NCI-H128 (cell line): ENCODE results near the gene HTRA1.

Source experiments
- DNase-seq: peaks from one replicate; lab custom pipeline; 2025; ENCODE audit not compliant: unreplicated experiment; lab: John Stamatoyannopoulos, UW

The HTRA1 gene

DNA sequence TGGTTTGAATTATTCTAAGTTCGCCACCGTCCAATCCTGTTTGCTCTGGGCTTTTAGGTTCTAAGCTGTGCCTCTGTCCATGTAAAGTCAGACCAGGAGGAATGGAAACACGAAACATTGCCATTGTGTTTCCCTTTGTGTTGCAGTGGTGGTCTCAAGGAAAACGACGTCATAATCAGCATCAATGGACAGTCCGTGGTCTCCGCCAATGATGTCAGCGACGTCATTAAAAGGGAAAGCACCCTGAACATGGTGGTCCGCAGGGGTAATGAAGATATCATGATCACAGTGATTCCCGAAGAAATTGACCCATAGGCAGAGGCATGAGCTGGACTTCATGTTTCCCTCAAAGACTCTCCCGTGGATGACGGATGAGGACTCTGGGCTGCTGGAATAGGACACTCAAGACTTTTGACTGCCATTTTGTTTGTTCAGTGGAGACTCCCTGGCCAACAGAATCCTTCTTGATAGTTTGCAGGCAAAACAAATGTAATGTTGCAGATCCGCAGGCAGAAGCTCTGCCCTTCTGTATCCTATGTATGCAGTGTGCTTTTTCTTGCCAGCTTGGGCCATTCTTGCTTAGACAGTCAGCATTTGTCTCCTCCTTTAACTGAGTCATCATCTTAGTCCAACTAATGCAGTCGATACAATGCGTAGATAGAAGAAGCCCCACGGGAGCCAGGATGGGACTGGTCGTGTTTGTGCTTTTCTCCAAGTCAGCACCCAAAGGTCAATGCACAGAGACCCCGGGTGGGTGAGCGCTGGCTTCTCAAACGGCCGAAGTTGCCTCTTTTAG is 52.9 kb downstream of the HTRA1 start:
- no peak for DNase-seq

DNA sequence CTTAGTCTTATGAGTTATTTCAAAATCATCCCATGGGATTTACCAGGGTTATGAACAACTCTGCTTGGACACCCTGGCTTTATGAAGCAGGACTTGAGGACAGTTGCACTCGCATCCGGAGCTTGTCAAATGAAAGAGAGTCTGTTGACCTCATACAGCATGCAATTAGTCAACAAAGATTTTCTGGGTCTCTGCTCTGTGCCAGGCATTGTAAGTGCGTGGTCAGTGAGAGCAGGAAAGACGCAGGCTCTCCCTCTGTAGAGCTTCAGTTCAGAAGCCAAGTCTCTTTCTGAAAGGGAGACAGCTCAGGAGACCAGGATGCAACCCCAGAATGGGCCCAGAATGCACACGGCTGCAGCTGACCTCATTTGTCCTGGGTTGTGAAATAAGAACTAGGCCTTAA is 53.7 kb downstream of the HTRA1 start:
- no peak for DNase-seq

DNA sequence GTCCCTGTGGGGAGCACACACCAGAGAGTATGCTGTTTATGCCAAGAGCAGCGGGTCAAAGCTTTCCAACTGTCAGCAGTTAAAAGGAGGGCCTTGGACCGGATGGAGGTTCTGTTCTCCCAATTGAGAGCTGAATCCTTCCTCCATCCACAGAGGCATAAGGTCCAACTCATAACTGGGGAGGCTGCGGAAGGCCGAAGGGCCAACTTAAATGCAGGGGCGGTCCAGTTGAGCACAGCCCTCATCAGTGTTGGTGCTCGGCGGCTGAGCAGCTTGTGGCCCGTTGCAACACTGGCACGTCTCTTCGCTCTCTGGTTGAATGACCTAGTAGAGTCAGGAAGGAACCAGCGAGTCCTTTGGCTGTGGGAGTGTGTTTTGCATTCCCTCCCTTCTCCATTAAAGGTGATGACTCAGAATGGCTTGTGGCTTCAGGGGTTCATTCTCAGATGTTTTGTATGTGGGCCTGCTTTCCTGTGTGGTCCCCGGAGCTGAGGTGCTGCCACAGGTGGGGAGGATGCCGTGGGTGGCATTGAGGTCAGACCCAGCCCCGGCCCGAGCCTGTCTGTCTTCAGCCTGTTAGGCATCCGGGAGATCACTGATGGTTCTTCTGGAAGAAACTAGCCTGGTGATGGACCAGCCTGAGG is 54.4 kb downstream of the HTRA1 start:
- DNase-seq, result no peak

DNA sequence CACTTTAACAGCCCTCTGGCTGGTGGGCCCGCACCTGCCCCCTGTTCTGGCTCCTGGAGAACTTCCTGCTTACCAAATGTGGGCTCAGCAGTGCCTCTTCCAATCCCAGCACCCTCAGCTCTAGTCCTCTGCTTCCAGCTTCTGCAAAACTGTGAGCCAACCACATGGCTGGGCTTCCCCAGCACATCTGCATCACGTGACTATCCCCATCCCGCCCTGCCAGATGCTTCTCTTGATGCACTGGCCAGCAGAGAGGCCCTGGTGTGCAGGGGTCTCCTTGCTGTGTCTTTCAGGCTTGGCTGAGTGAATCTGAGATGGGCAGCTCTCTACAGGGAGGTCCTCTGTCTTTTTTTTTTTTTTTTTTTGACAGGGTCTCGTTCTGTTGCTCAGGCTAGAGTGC is 55.4 kb downstream of the HTRA1 start:
- DNase-seq, result no peak

DNA sequence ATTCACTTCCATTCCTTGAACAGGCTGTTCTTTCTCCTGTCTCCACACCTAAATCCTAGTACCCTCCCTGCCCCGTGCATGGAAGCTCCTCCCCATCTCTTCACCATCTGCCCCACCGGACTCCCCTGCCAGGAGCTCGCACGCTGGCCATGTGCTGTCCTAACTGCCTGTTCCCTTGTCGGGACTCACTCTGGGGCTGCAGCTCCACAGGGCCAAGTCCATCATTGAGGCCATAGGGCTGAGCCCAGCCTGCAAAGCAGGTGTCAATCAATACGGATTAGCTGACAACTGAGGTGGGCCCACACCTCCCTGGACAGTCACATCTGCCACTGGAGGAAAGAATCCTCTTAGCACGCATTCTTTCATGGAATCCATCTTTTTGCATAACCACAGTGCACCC is 57.8 kb downstream of the HTRA1 start:
- no peak for DNase-seq

DNA sequence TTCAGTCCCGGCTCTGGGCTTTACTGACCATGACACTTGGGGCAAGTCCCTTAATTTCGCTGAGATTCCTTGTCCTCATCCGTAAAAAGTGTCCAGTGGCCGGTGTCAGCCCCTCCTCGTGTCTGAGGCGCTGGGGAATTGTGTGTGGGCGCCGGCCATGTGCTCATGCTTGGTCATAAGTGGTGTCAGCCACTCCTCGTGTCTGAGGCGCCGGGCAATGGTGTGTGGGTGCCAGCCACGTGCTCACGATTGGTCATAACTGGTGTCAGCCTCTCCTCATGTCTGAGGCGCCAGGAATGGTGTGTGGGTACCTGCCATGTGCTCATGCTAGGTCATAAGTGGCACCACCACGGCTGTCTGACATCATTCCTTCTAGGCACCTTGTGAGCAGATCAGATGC is 58.5 kb downstream of the HTRA1 start:
- DNase-seq, result no peak

DNA sequence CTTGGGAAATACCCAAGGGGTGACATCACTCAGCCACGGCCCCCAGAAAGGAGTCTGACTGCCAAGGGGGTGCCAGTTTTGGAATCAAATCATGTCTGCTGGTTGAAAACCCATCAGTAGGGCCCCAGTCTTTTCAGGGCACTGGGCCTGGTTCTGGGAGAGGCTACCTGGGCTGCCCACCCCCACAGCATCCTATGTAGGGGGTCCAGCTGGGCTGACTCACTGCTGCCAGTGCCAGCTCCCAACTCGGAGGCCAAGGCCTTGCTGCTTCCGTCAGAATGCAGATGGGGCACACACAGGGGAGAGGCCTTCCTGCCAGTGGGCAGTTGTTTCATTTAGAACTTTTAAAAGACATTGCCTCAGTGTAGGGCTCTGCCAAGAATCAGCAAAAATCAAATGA is 59.7 kb downstream of the HTRA1 start:
- no peak for DNase-seq

DNA sequence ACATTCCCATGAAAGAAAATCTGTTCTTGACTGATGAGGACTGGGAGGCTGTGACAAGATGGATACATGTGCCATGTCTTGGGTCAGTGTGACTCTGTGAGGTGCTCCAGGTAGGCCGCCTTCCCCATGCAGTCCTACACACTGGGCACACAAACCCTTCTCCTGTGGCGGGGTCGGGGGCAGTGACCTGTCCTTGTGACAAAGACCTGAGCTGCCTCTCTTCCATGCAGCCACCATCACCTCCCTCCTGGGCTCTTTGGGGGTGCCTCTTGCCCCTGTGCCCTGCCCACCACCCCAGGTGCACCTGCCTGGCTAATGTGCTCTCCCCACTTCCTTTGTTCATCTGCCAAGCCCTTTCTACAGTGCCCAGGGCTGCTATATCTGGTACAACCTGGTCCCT is 63.5 kb downstream of the HTRA1 start:
- no peak for DNase-seq

DNA sequence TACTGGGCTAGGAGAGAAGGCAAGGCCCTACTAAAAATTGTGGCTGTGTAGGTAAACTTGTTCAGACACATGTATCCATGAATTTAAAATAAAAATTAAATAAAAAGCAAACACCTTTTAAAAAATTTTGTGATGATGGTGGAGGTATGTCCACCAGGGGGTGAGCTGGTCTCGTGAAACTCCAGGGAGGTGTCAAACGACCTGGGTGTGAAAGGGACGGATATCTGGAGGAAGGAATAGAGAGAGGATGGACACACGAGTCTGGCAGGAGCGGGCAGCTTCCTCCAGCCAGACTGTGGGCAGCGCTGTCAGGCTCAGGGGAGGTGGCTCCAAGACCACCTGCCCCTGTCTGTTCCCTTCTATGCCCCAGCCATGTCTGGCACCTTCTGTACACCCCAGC is 64.4 kb downstream of the HTRA1 start:
- no peak for DNase-seq

DNA sequence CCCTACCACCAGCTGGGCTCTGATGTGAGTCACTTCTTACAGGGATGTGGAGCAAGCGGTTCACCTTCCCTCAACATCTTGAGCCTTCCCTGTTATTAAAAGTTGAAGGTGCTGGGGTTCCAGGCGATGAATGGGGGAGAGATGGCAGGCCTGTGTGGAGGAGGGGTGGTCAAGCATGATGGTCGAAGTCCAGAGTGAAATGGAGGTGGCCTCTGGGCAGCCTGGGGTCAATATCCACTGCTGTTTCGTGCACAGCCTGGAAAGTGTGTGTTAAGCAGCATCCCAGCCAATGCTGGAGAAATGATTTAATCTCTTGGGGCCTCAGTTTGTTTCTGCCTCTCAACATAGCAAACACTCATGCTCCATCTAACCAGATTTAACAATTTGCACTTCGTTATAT is 65.5 kb downstream of the HTRA1 start:
- DNase-seq, result no peak

DNA sequence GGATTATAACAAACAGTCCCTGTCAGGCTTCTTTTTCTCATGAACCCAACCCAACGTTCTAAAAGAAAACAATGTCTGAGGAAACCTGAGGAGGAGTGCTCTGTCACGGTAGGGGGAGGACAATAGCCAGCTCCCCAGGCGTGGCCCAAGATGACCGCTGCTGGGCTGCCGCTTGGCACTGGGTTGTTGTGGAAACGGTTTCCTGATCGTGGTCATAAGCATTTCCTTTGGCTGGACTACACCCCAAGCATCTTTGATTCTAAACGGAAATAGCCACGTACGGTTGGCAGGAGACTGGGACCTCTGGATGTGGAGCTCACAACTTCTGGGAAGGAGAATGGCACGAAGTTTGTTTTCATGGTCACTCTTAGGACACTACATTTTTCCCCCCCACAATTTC is 68.8 kb downstream of the HTRA1 start:
- DNase-seq, result no peak

DNA sequence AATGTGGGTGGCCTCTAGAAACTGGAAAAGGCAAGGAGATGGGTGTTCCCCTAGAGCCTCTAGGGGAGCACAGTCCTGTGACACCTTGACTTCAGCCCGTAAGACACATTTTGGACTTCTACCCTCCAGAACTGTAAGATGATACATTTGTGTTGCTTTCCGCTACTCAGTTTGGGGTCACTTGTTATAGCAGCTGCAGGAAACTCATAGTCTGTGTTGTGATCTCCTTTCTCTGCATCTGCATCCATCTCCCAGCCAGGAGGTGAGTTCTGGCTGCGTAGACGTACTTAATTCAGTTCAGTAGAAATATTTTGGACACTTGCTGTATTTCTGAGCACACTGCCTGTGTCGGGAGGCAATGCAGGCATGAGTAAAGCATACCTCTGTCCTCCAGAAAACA is 69.9 kb downstream of the HTRA1 start:
- DNase-seq, result no peak

DNA sequence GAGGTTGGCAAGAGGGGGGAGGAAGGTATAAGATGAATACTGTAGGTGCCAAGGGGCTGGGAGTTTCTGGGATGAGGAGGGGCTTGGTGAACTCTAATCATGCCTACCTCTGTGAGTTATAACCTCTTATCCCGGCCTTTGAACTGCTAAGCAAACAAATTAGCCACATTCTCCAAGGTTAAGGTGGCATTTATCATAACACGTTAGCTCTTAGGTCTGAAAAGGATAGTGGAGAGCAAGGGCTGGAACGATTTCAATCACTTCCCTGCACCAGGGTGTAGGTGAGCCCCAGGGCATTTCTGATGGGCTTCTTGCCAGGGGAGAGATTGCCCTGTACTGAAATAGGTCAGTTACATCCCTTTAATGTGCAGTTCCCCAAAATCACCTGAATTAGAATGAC is 70.6 kb downstream of the HTRA1 start:
- DNase-seq, result peak; percentile 5

DNA sequence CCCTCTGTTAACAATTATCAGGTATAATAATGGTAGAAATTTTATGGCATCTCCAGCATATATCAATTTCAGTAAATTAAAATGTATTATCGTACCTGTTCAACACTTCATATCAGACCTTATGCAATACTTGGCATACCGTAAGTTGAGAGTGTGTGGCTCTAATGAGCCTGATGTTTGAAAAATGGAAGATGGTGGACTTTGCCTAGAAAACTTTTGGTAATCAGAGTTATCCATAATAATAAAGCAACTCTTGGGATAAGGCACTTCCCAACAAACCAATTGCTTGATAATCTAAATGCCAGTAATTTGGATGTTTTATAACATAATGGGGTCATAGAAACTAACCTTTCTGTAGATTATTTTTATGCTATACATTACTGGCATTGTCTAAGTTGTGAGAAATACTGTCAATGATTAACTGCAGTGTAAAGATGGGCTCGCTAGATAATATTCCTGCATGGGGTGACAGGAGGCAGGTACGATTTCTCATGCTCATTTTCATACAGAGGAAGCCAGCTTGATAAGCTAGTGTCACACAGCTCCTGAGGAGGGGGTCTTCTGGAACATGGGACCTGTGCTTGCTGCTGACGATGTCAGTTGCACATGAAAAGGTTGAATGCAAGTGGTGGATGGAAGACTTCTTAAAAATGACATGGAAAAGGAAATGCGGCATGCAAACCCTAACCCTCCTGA is 71.4 kb downstream of the HTRA1 start:
- no peak for DNase-seq

DNA sequence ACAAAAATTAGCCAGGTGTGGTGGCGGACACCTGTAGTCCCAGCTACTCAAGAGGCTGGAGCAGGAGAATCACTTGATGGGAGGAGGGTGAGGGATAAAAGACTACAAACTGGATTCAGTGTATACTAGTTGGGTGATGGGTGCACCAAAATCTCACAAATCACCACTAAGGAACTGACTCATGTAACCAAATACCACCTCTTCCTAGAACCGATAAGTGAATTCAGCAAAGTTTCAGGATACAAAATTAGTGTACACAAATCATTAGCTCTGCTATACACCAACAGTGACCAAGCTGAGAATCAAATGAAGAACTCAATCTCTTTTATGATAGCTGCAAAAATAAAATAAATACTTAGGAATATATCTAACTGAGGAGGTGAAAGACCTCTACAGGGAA is 76.2 kb downstream of the HTRA1 start:
- DNase-seq, result no peak

DNA sequence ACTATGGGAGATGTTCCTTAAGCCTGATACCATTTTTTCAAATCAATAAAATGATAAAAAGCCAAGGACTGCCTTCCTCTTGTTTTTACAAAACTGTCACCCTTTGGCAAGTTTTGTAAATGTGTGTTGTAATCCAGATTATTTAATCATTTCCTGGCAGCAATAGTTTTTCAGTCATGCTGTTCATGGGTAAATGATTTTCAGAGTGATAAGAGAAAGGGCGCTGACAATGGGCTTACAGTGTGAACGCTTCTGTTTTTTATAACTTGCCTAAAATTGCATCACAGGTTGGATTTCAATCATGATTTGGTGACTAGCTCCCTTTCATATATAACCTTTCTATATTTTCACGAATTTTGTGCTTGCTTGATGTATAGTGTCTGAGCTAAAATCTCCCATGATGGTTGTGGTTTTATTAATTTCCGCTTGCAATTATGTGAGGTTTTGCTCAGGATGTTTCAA is 80.2 kb downstream of the HTRA1 start:
- DNase-seq, result no peak

DNA sequence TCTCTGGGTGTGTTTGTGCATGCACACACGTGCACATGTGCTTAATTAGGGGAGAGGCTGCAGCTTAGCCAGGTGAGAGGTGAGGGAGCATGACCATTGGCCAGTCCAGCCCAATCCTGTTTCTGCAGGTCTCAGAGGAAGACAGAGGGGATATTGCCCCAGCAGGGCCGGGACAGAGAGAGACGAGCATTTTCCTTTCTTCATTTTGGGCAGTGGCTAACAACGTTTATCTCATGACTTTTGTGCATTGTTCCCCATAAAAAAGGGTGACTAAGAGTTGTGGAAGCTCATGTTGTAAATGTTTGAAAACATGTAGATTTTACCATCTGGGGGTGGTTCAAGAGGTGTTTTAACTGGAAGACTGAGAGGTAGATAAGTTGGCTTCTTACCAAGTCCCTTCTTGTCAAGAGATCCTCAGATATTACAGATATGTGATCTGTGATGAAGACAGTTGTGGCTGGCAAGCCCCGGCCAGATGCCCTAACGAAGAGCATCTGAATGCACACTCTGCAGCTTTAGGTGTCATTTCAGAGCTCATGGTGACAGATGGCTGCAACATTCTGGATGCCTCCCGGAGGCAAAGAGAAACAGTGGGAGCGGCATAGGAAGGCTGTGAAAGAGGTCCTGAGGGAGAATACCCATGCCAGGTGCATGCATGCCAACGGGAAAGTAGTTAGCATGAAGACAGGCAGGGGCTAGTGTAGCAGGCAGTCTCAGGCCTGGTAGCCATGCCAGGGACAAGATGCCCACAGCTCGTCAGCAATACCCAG is 82.5 kb downstream of the HTRA1 start:
- DNase-seq, result no peak

DNA sequence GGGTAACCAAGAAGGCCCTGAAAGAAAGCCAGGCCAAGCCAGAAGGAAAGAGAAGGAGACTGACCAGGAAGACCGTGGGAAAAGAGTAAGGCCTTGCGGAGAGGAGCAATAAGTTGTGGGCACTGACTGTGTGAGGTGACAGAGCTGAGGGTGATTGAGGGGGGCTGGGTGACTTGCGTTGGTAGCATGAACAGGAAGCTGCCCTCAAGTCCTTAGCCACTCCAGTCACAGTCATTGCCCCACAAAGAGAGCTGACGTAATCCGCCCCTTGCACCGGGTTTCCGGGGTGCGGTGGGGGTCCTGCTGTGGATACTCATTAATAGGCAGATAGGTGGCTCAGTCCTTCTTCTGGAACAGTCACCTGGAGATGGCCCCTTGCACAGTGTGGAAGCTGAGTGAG is 83.1 kb downstream of the HTRA1 start:
- no peak for DNase-seq

DNA sequence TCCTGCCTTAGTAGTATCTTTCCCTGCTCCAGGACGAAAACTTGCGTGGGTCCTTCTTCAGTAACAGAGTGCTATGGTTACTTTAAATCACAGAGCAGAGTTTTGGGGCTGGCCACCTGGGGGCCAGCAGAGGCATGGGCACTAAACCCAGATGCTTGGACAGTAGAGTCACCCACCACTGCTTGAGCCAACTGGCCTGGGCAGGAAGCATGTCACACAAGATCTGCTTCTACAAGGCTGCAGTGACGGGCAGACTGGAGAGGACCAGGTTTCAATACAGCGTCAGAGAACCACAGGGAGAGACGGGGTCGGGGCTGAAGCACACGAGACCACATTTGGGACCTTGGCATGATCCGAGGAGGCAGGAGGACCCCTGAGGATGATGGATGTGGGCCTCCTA is 84.9 kb downstream of the HTRA1 start:
- no peak for DNase-seq

DNA sequence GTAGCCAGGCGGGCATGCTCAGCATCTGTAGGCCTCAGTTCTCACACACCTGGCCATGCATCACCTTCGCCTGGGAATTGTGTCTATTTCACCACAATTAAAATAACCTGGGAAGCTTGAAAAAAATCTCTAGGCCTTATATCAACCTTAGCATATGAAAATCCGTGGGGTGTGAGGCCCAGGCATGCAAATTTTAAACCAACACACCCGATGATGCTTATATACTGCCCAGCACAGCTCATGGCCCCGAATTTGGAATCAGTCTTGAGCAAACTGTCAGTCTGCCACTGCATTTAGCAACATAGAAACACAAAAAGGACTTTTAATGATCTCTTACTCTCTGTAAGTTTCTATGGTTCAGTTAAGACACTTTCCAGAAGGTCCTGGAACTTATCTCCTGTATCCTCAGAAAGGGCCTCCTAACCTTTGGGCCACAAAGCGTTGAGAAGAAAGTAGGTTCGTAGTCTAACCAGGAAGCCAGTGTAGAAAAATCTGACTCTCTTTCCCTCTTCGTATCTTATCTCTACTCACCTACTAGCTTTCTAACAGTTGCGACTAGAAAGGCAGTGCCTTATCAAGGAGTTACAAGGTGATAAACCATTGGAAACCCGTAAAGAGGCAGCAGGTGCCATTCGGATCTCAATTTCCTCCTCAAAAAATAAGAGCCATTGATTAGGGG is 87.2 kb downstream of the HTRA1 start:
- DNase-seq, result no peak

DNA sequence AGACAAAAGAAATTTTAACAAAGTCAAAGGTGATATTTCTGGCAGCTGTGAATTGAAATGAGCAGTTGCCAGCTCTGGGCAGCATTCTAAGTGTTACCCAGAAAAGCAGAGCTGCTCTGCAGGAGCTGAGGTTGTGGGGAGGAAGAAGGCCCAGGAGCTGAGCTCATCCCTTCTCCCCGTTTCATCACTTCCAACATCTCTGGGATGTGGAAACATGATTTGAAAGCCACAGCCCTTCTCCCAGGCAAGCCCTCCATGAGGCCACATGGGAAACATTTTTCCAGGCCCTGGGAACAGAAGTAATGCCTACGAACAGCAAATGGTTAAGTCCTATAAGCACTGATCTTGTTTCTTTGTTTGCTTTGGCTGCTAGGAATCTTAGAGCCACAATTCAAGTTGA is 88.3 kb downstream of the HTRA1 start:
- no peak for DNase-seq
